Activated B cell treated with CpG ODN at 0.5 μM for 24 hours (primary cell): Measurements from ENCODE around the gene CADM1. TPM values are rescaled to one million over a fixed set of nuclear protein-coding genes. Genes with fewer than 3 reads are reported as not detected.

ENCODE experiments used
- ATAC-seq: fragments of 200-7000 bp; cut with Tn5 transposase; one replicate; pipeline ENCODE4 v1.10.0; 2021; ENCODE audit warnings: low read depth, mild to moderate bottlenecking, moderate library complexity
- CTCF ChIA-PET: fragments of 350-600 bp; sonication (Branson Sonifier 250); formaldehyde crosslinking; loops from one replicate; lab custom pipeline; 2021; ENCODE audit warnings: antibody characterized with exemption; lab: Charles Lee
- POLR2A ChIA-PET: fragments of 350-600 bp; sonication (Branson Sonifier 250); formaldehyde crosslinking; loops from one replicate; lab custom pipeline; 2021; ENCODE audit warnings: antibody characterized with exemption; lab: Charles Lee
- DNase-seq: peaks from one replicate; pipeline ENCODE4 v3.0.0; 2022
- H3K27ac Mint-ChIP-seq: one replicate; pipeline ENCODE4 v1.8.0; 2020; ENCODE audit warnings: mixed read lengths
- H3K27me3 Mint-ChIP-seq: one replicate; pipeline ENCODE4 v1.8.0; 2021; ENCODE audit warnings: mixed read lengths
- H3K36me3 Mint-ChIP-seq: one replicate; pipeline ENCODE4 v1.8.0; 2021; ENCODE audit warnings: low read depth, mixed read lengths
- H3K4me1 Mint-ChIP-seq: one replicate; pipeline ENCODE4 v1.8.0; 2021; ENCODE audit warnings: mixed read lengths
- H3K4me3 Mint-ChIP-seq: one replicate; pipeline ENCODE4 v1.8.0; 2020; ENCODE audit warnings: mild to moderate bottlenecking, mixed read lengths
- H3K9me3 Mint-ChIP-seq: one replicate; pipeline ENCODE4 v1.8.0; 2020; ENCODE audit warnings: mixed read lengths
- intact Hi-C: fragments of 100-400 bp; cut with micrococcal nuclease; formaldehyde crosslinking; loops from one replicate; pipeline ENCODE4 v1.15.1; 2024
- total RNA-seq: library from RNA; stranded (reverse); gene quantifications from 2 replicates; pipeline ENCODE4 v1.2.3, GENCODE V29; 2022
- TF ChIP-seq, protein P1 (sequence below): fragments of 200-600 bp; IDR thresholded peaks from one replicate; pipeline ENCODE4 v1.8.0; 2022; ENCODE audit warnings: antibody characterized with exemption, mild to moderate bottlenecking

Gene CADM1
- total RNA-seq, 1 donor from 2014 or later = 0.86 TPM

DNA sequence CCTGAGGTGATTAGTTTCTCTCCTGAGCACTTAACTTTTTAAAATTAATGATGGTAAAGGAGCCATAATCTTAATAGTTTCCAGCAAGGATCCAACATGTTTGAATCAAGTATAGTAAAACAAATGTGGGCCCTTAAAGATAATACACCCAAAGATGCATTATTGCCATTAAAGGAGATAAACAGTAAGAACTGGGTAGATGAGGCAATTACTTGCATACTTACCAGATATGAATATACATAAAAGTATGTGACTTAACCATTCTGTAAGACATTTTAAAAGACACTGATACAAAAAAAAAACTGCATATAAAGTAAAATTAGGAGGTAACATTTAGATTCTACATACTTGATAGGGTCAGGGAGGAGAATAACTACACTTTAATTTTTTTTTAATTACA lies 48.2 kb downstream of the CADM1 start:
- CTCF ChIA-PET = no interaction called here
- no peaks in the 10 kb centered on the region for H3K9me3 Mint-ChIP-seq
- intact Hi-C loops = no loop called here

DNA sequence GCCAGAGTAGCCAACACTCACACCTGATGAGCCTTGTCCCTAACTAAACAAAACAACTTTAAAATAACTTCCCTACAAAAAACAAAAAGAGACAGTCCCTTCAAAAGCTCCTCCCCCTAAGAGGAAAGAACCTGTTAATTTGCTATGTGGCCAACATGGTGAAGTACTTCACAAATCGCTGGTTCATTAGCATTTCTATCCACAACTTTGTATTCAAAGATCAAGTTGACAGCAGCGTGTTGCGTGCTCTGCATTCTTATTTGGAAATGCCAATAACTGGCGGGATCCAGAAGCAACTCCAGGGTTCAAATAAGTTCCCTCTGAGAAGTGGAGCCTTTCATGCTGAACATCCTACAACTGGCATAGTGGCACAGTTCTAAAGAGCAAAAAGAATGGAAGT lies 48.6 kb downstream of the CADM1 start:
- intact Hi-C loops = no loop called here
- Mint-ChIP-seq H3K27me3 (peaks cover 7% of the 10 kb centered on the region), H3K36me3 (no peaks in the 10 kb centered on the region), H3K4me1 (no peaks in the 10 kb centered on the region), H3K4me3 (no peak overlapping the region), H3K27ac (no peak overlapping the region), H3K9me3 (no peaks in the 10 kb centered on the region)
- ATAC-seq (no peak), DNase-seq (no peak)
- POLR2A ChIA-PET = no interaction called here
- CTCF ChIA-PET = no interaction called here
- TF ChIP-seq, protein P1, sequence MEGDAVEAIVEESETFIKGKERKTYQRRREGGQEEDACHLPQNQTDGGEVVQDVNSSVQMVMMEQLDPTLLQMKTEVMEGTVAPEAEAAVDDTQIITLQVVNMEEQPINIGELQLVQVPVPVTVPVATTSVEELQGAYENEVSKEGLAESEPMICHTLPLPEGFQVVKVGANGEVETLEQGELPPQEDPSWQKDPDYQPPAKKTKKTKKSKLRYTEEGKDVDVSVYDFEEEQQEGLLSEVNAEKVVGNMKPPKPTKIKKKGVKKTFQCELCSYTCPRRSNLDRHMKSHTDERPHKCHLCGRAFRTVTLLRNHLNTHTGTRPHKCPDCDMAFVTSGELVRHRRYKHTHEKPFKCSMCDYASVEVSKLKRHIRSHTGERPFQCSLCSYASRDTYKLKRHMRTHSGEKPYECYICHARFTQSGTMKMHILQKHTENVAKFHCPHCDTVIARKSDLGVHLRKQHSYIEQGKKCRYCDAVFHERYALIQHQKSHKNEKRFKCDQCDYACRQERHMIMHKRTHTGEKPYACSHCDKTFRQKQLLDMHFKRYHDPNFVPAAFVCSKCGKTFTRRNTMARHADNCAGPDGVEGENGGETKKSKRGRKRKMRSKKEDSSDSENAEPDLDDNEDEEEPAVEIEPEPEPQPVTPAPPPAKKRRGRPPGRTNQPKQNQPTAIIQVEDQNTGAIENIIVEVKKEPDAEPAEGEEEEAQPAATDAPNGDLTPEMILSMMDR = no peak

More for the DNA sequence above, 48.2 kb downstream of the CADM1 start:
- Mint-ChIP-seq H3K4me1 (no peaks in the 10 kb centered on the region), H3K36me3 (no peaks in the 10 kb centered on the region), H3K27me3 (peaks cover 7% of the 10 kb centered on the region), H3K4me3 (no peak overlapping the region), H3K27ac (no peak overlapping the region)
- POLR2A ChIA-PET = no interaction called here
- ATAC-seq (no peak), DNase-seq (no peak)
- TF ChIP-seq, protein P1 = no peak

GRCh38 chr11:115454525-115454924 lies 49.7 kb downstream of the CADM1 start:
- DNase-seq (no peak), ATAC-seq (no peak)
- no peak overlapping the region for H3K4me3 Mint-ChIP-seq
- CTCF ChIA-PET = no interaction called here
- peaks cover 7% of the 10 kb centered on the region for H3K27me3 Mint-ChIP-seq
- H3K9me3 Mint-ChIP-seq = no peaks in the 10 kb centered on the region
- H3K27ac Mint-ChIP-seq = no peak overlapping the region
- TF ChIP-seq, protein P1 = no peak
- intact Hi-C loops = no loop called here
- POLR2A ChIA-PET = no interaction called here
- H3K36me3 Mint-ChIP-seq = no peaks in the 10 kb centered on the region
- H3K4me1 Mint-ChIP-seq = no peaks in the 10 kb centered on the region

DNA sequence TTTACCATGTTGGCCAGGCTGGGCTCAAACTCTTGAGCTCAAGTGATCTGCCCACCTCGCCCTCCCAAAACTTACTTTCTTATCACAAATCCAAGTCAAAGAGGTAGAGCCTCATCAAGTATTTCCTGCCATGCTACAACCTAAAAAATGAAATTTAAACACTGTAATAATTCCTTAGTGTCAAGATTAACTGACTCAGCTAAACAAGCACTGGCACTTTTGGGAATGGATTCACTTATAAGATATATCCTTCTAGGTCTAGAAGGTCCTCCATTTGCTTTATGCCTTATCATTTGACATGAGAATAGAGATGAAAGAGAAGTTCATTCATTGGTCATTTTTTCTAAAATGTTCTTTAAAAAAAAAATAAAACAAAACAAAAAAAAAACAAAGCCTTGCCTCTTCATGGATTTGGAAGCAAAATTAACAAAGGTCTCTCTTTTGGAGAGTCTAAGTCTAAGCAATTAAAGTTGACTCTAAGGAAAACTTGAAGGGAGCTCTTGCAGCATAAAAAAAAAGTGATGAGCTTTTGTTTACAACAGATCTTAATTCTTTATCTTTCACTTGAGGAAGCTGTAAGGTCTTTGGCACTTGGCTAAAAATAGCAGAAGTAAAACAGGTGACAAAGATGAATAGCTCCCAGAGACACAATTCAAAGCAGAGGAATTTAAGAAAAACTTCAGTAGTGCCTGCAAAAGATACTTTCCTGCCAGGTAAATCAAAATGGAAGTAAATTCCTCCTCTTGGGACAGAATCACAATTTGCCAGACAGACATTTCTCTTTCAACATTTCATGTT lies 50.3 kb downstream of the CADM1 start:
- H3K4me1 Mint-ChIP-seq = no peaks in the 10 kb centered on the region
- H3K27ac Mint-ChIP-seq = no peak overlapping the region
- TF ChIP-seq, protein P1 = no peak
- H3K4me3 Mint-ChIP-seq = no peak overlapping the region
- H3K36me3 Mint-ChIP-seq = no peaks in the 10 kb centered on the region
- intact Hi-C loops = no loop called here
- H3K9me3 Mint-ChIP-seq = no peaks in the 10 kb centered on the region
- H3K27me3 Mint-ChIP-seq = peaks cover 7% of the 10 kb centered on the region
- ATAC-seq (no peak), DNase-seq (no peak)
- ChIA-PET CTCF (no interaction called here), POLR2A (no interaction called here)

- CTCF ChIA-PET = no interaction called here
- peaks cover 7% of the 10 kb centered on the region for H3K27me3 Mint-ChIP-seq
- no peak overlapping the region for H3K27ac Mint-ChIP-seq
- intact Hi-C loops = no loop called here
- peaks cover 7% of the 10 kb centered on the region for H3K9me3 Mint-ChIP-seq
- no peak for ATAC-seq
- DNase-seq = no peak
- no peak overlapping the region for H3K4me3 Mint-ChIP-seq
- H3K4me1 Mint-ChIP-seq = no peaks in the 10 kb centered on the region
- POLR2A ChIA-PET = no interaction called here
- TF ChIP-seq, protein P1 = no peak
- no peaks in the 10 kb centered on the region for H3K36me3 Mint-ChIP-seq
Observed at GRCh38 chr11:115452241-115452640, 52.0 kb downstream of the CADM1 start.
